GM12878 (cell line): ENCODE data around the gene ATP6V1D. TPM values are rescaled to one million over a fixed set of nuclear protein-coding genes. Genes with fewer than 3 reads are reported as not detected.

Experiments used
- ATAC-seq: fragments of 200-7000 bp; cut with Tn5 transposase; 3 replicates; pipeline ENCODE4 v1.9.1; 2020; ENCODE audit warnings: mild to moderate bottlenecking, moderate library complexity
- BruUV-seq: library from RNA; stranded (reverse); fragments of 400-500 nt; replicated peaks from 2 replicates; lab custom pipeline; 2021; lab: Mats Ljungman, UMichigan
- CTCF ChIA-PET: fragments of 300-600 bp; sonication (Branson Sonifier 250); formaldehyde crosslinking; extraction: SDS; loops from one replicate; lab custom pipeline; 2021; ENCODE audit warnings: inconsistent platforms; lab: Yijun Ruan, JAX
- POLR2A ChIA-PET: fragments of 350-600 bp; formaldehyde crosslinking; extraction: SDS; loops from one replicate; lab custom pipeline; 2021; ENCODE audit warnings: inconsistent platforms; lab: Charles Lee
- RAD21 ChIA-PET: fragments of 300-600 bp; sonication (Branson Sonifier 250); formaldehyde crosslinking; loops from one replicate; lab custom pipeline; 2023; ENCODE audit warnings: antibody characterized with exemption; ENCODE audit not compliant: unreplicated experiment; lab: Charles Lee
- SMC1A ChIA-PET: fragments of 300-600 bp; sonication (Branson Sonifier 250); formaldehyde crosslinking; loops from one replicate; lab custom pipeline; 2023; ENCODE audit not compliant: unreplicated experiment, uncharacterized antibody; lab: Charles Lee
- DNase-seq: peaks from one replicate; pipeline ENCODE4 v3.0.0-alpha.2; 2011; ENCODE audit warnings: low read depth, low spot score
- FAIRE-seq: peaks from 3 replicates; lab custom pipeline; 2011; peaks lifted over from hg19 to GRCh38; lab: Jason Lieb, UNC
- H2AFZ ChIP-seq: 2 replicates; pipeline ENCODE4 v1.6.0; 2011; ENCODE audit warnings: low read depth, low read length, control low read depth; ENCODE audit not compliant: control insufficient read depth
- H3K27ac ChIP-seq: 2 replicates; pipeline ENCODE4 v1.5.1; 2011; ENCODE audit warnings: control low read depth; ENCODE audit not compliant: control insufficient read depth, insufficient read depth
- H3K27me3 ChIP-seq, 2 experiments: replicated peaks in 1 of 2; 2 replicates each; pipeline versions ENCODE4 v1.6.0 to v1.6.1; 2011; ENCODE audit warnings: low read length in 1 of 2; ENCODE audit not compliant: control insufficient read depth in 2 of 2, insufficient read depth in 2 of 2
- H3K36me3 ChIP-seq, 2 experiments: 2 replicates each; pipeline ENCODE4 v1.5.1; 2011; ENCODE audit warnings: low read length in 1 of 2; ENCODE audit not compliant: control insufficient read depth in 2 of 2, insufficient read depth in 2 of 2
- H3K4me1 ChIP-seq: 2 replicates; pipeline ENCODE4 v1.6.1; 2011; ENCODE audit warnings: mild to moderate bottlenecking, low read length, moderate library complexity, mixed read lengths; ENCODE audit not compliant: control insufficient read depth, insufficient read depth
- H3K4me2 ChIP-seq: 2 replicates; pipeline ENCODE4 v1.6.0; 2011; ENCODE audit warnings: control low read depth; ENCODE audit not compliant: control insufficient read depth, insufficient read depth
- H3K4me3 ChIP-seq: fragments of 200-600 bp; sonication (generic); 2 replicates; pipeline ENCODE4 v1.5.1; 2016
- H3K79me2 ChIP-seq: 2 replicates; pipeline ENCODE4 v1.6.0; 2011; ENCODE audit warnings: low read length; ENCODE audit not compliant: control insufficient read depth, insufficient read depth
- H3K9ac ChIP-seq: 2 replicates; pipeline ENCODE4 v1.8.0; 2011; ENCODE audit warnings: low read length, control low read depth, mixed read lengths; ENCODE audit not compliant: control insufficient read depth, insufficient read depth
- H3K9me3 ChIP-seq: replicated peaks from 3 replicates; pipeline ENCODE4 v1.5.1; 2011; ENCODE audit warnings: mild to moderate bottlenecking, low read length; ENCODE audit not compliant: control insufficient read depth, insufficient read depth
- H4K20me1 ChIP-seq: 2 replicates; pipeline ENCODE4 v1.6.0; 2011; ENCODE audit not compliant: control insufficient read depth, insufficient read depth
- ATF3 ChIP-seq: IDR thresholded peaks from 2 replicates; pipeline ENCODE4 v1.6.1; 2011; ENCODE audit warnings: low read depth, mild to moderate bottlenecking, low read length, moderate library complexity, borderline replicate concordance; ENCODE audit errors: extremely low read depth
- BCL11A ChIP-seq: IDR thresholded peaks from 2 replicates; pipeline ENCODE4 v1.6.1; 2011; ENCODE audit warnings: low read depth, low read length
- DPF2 ChIP-seq: fragments of 450-650 bp; IDR thresholded peaks from 2 replicates; pipeline ENCODE4 v1.6.1; 2017; ENCODE audit warnings: mild to moderate bottlenecking
- IKZF2 ChIP-seq, 2 experiments: fragments of 450-650 bp; IDR thresholded peaks; 2 replicates each; pipeline ENCODE4 v1.6.1; 2017; ENCODE audit warnings: mild to moderate bottlenecking in 2 of 2, moderate library complexity in 2 of 2
- JUNB ChIP-seq: IDR thresholded peaks from 2 replicates; pipeline ENCODE4 v1.6.1; 2016; ENCODE audit warnings: antibody characterized with exemption, mild to moderate bottlenecking
- JUND ChIP-seq: IDR thresholded peaks from 2 replicates; pipeline ENCODE4 v1.6.1; 2012; ENCODE audit warnings: low read depth, mild to moderate bottlenecking, low read length, improper control_type of control experiment, moderate library complexity
- MAX ChIP-seq: IDR thresholded peaks from 2 replicates; pipeline ENCODE4 v1.6.1; 2012; ENCODE audit warnings: low read depth, low read length, improper control_type of control experiment
- MEF2A ChIP-seq: IDR thresholded peaks from 2 replicates; pipeline ENCODE4 v1.6.1; 2011; ENCODE audit warnings: low read depth, mild to moderate bottlenecking, low read length, moderate library complexity; ENCODE audit not compliant: insufficient read depth
- MYB ChIP-seq: fragments of 150-350 bp; IDR thresholded peaks from 2 replicates; pipeline ENCODE4 v1.6.1; 2014; ENCODE audit warnings: mild to moderate bottlenecking, low read depth, low read length, borderline replicate concordance
- POLR2A ChIP-seq: IDR thresholded peaks from 2 replicates; pipeline ENCODE4 v1.6.1; 2011; ENCODE audit warnings: low read depth, mild to moderate bottlenecking, low read length
- RFX5 ChIP-seq: IDR thresholded peaks from 2 replicates; pipeline ENCODE4 v1.6.1; 2011; ENCODE audit warnings: low read depth, low read length, improper control_type of control experiment
- STAT1 ChIP-seq: fragments of 450-650 bp; conservative IDR thresholded peaks from 2 replicates; pipeline ENCODE4 v1.6.1; 2014; ENCODE audit warnings: antibody characterized with exemption, mild to moderate bottlenecking
- ZNF274 ChIP-seq: IDR thresholded peaks from one replicate; pipeline ENCODE4 v1.8.0; 2011; ENCODE audit not compliant: insufficient read length, insufficient read depth
- WGBS: methylation state at CpG from one replicate; pipeline ENCODE4 v1.1.6; 2016; ENCODE audit warnings: low lambda C conversion rate; ENCODE audit not compliant: insufficient replicate concordance, insufficient coverage; ENCODE audit errors: missing lambda C conversion rate; 5-methylcytosine and 5-hydroxymethylcytosine counted together
- in situ Hi-C: fragments of 300-500 bp; cut with MboI; formaldehyde crosslinking; loops from 9 replicates; pipeline ENCODE4 v1.14.3; 2018; ENCODE audit warnings: mixed read lengths
- intact Hi-C: fragments of 100-400 bp; cut with micrococcal nuclease; formaldehyde crosslinking; loops from one replicate; pipeline ENCODE4 v1.14.2; 2022; ENCODE audit not compliant: unreplicated experiment
- polyA plus RNA-seq, 11 experiments: library from polyadenylated mRNA; depleted of rRNA in 4 of 11; unstranded in 6 of 11; stranded (reverse) in 5 of 11; fragments of >200 nt; fragmentation: Nextera tagmentation in 4 of 11; fragmentation: Illumina TruSeq in 1 of 11; extraction: Ambion mirVana in 4 of 11; extraction: Trizol in 1 of 11; gene quantifications; 1 replicate in 1 of 11; 2 replicates in 10 of 11; pipeline versions ENCODE4 v1.2.1 to v1.2.3, GENCODE V29; 2011 to 2016; ENCODE audit warnings: inconsistent platforms in 2 of 11, missing spikeins in 2 of 11, low read depth in 1 of 11
- total RNA-seq, 4 experiments: library from RNA; depleted of rRNA in 3 of 4; stranded (reverse); fragments of >200 nt in 3 of 4; fragmentation: Illumina TruSeq in 1 of 4; extraction: Trizol in 1 of 4; gene quantifications; 2 replicates each; pipeline versions ENCODE4 v1.2.1 to v1.2.3, GENCODE V29; 2013 to 2021
- TF ChIP-seq, protein P1 (sequence below): fragments of 450-650 bp; IDR thresholded peaks from 2 replicates; pipeline ENCODE4 v1.6.1; 2017; ENCODE audit warnings: mild to moderate bottlenecking, low read depth, inconsistent platforms; ENCODE audit not compliant: poor library complexity, severe bottlenecking
- TF ChIP-seq, protein P2 (sequence below): fragments of 450-650 bp; IDR thresholded peaks from 2 replicates; pipeline ENCODE4 v1.6.1; 2017; ENCODE audit warnings: mild to moderate bottlenecking

Gene ATP6V1D
- total and polyA plus RNA-seq, 10 of the 15 experiments (the other 5 are each of a cell fraction or from before 2014, with no cell fraction given): 24.0 to 71.6 (median 47.8) TPM

DNA sequence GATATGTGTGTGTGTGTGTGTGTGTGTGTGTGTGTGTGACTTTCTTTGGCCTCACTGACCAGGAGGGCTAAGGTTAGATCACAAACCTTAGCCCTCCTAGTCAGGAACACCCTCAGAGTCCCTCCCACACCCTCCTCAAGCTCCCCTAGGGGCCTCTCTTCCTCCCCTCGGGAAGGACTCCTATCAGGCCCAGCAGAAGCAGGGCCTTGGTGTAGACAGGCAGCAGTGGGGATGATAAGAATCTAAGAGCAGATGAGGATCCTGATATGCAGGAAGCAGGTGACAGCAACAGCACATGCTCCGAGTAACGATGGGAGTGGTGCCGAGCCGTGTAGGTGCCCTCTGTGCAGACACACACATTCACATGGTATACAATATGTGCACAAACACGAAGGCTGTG, 31.7 kb upstream of the ATP6V1D start (continued):
- TF ChIP-seq MYB (no peak), JUND (no peak), POLR2A (no peak)

DNA sequence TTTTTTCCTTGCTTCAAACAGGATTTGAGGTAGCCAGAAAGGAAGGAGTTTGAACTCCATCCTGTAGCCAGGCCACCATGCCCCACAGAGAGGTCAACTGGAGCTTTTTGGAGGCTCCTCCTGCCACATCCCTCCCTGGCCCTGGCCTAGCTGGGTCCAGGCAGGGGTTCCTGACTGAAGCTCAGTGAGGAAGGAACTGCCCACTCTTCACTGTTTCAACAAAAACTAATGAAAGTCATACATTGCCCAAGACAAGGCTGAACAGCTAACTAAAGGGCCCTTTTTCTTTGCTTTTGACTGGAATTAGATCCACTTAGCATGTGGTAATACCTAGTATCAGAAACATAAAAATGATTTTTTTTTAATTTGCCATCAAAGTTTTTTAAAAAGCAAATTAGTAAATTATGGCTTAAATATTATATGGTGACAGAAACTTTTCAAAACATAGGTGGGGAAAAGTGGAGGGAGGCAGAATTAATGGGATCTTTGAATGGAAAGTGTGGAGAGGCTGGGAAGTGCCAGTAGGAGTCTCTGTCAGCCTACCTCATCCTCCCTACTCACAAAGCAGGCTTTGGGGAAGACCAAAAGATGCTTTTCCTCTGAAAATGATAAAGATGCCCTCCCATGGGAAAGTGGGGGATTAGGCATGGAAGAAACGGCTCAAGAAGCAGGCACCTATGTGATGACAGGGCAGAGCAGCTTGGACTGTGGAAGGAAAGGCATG, 30.4 kb upstream of the ATP6V1D start:
- SMC1A ChIA-PET: interaction anchor here (0.7 kb wide), 1 partner anchor 54 kb away, joined by 3 read pairs; no protein-coding TSS in a partner anchor
- in situ Hi-C loops: no loop called here
- Histone ChIP-seq H3K36me3 (peaks cover 3 to 13% of the 10 kb centered on the region in 2 experiments; a peak in 3 of 4 replicates), H3K27ac (no peak overlapping the region), H3K27me3 (no peaks in the 10 kb centered on the region), H4K20me1 (no peaks in the 10 kb centered on the region), H2AFZ (no peak overlapping the region), H3K4me1 (no peaks in the 10 kb centered on the region), H3K4me3 (no peak overlapping the region), H3K9me3 (no peaks in the 10 kb centered on the region), H3K79me2 (no peaks in the 10 kb centered on the region), H3K9ac (no peak overlapping the region), H3K4me2 (no peak overlapping the region)
- ATAC-seq (no peak), FAIRE-seq (no peak), DNase-seq (no peak)
- RAD21 ChIA-PET: no interaction called here
- 82% methylated on average over 1 of the region's 1 CpG for WGBS
- POLR2A ChIA-PET: interaction anchor here (0.7 kb wide), 1 partner anchor 112 kb away, joined by 3 read pairs; no protein-coding TSS in a partner anchor
- intact Hi-C loops: no loop called here
- no TSS peak for BruUV-seq
- TF ChIP-seq JUNB: no peak
- no peak for TF ChIP-seq ZNF274
- no peak for TF ChIP-seq MAX
- no peak for TF ChIP-seq STAT1
- TF ChIP-seq DPF2: no peak
- TF ChIP-seq BCL11A: no peak
- no peak for TF ChIP-seq RFX5
- TF ChIP-seq MEF2A: no peak
- TF ChIP-seq, protein P1, sequence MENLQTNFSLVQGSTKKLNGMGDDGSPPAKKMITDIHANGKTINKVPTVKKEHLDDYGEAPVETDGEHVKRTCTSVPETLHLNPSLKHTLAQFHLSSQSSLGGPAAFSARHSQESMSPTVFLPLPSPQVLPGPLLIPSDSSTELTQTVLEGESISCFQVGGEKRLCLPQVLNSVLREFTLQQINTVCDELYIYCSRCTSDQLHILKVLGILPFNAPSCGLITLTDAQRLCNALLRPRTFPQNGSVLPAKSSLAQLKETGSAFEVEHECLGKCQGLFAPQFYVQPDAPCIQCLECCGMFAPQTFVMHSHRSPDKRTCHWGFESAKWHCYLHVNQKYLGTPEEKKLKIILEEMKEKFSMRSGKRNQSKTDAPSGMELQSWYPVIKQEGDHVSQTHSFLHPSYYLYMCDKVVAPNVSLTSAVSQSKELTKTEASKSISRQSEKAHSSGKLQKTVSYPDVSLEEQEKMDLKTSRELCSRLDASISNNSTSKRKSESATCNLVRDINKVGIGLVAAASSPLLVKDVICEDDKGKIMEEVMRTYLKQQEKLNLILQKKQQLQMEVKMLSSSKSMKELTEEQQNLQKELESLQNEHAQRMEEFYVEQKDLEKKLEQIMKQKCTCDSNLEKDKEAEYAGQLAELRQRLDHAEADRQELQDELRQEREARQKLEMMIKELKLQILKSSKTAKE: no peak
- TF ChIP-seq, protein P2, sequence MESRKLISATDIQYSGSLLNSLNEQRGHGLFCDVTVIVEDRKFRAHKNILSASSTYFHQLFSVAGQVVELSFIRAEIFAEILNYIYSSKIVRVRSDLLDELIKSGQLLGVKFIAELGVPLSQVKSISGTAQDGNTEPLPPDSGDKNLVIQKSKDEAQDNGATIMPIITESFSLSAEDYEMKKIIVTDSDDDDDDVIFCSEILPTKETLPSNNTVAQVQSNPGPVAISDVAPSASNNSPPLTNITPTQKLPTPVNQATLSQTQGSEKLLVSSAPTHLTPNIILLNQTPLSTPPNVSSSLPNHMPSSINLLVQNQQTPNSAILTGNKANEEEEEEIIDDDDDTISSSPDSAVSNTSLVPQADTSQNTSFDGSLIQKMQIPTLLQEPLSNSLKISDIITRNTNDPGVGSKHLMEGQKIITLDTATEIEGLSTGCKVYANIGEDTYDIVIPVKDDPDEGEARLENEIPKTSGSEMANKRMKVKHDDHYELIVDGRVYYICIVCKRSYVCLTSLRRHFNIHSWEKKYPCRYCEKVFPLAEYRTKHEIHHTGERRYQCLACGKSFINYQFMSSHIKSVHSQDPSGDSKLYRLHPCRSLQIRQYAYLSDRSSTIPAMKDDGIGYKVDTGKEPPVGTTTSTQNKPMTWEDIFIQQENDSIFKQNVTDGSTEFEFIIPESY: no peak
- no peak for TF ChIP-seq IKZF2 (IDR thresholded peaks at IDR 0.05)
- TF ChIP-seq ATF3: no peak
- CTCF ChIA-PET: no interaction called here
